Measurements from ENCODE around the gene MESD. TPM values are rescaled to one million over a fixed set of nuclear protein-coding genes. Genes with fewer than 3 reads are reported as not detected.

MESD gene
- total RNA-seq, 4 donors from 2014 or later: 5.5 to 7.9 (median 6.6) TPM

GRCh38 chr15:81029414-81030300 is 40.0 kb upstream of the MESD start:
- ATAC-seq (no peak), DNase-seq (no peak)
- Histone ChIP-seq H3K4me3 (no peak overlapping the region), H3K9me3 (no peaks in the 10 kb centered on the region), H3K36me3 (no peaks in the 10 kb centered on the region), H3K27me3 (no peaks in the 10 kb centered on the region), H3K27ac (no peak overlapping the region), H3K4me1 (peaks cover 2 to 4% of the 10 kb centered on the region in 2 donors)
- intact Hi-C loops (cut with DNase I; ENCODE audit: low total_unique reads) (no loop called here), in situ Hi-C loops (cut with MboI; ENCODE audit: low sequenced_read_pairs in 4 of 4) (no loop called here)
- TF ChIP-seq POLR2A (IDR thresholded peaks at IDR 0.05) (no peak), CTCF (IDR thresholded peaks at IDR 0.05 in 4 of 5, conservative IDR thresholded peaks at IDR 0.05 in 1 of 5) (no peak)

GRCh38 chr15:81026836-81027599 is 37.4 kb upstream of the MESD start:
- intact Hi-C loops (cut with DNase I; ENCODE audit: low total_unique reads): no loop called here
- H3K4me1 ChIP-seq: peaks cover 10 to 11% of the 10 kb centered on the region in 2 donors
- ATAC-seq: no peak

GRCh38 chr15:81025721-81026370 is 36.2 kb upstream of the MESD start:
- intact Hi-C loops (cut with DNase I; ENCODE audit: low total_unique reads) (no loop called here), in situ Hi-C loops (cut with MboI; ENCODE audit: low sequenced_read_pairs in 4 of 4) (no loop called here)
- no peak overlapping the region for H3K4me3 ChIP-seq
- no peaks in the 10 kb centered on the region for H3K27me3 ChIP-seq
- TF ChIP-seq POLR2A (IDR thresholded peaks at IDR 0.05) (no peak), CTCF (IDR thresholded peaks at IDR 0.05 in 4 of 5, conservative IDR thresholded peaks at IDR 0.05 in 1 of 5) (no peak)
- H3K9me3 ChIP-seq: no peaks in the 10 kb centered on the region
- DNase-seq (no peak), ATAC-seq (no peak)
- H3K4me1 ChIP-seq: peaks cover 10 to 11% of the 10 kb centered on the region in 2 donors
- H3K36me3 ChIP-seq: no peaks in the 10 kb centered on the region
- H3K27ac ChIP-seq: no peak overlapping the region

More at GRCh38 chr15:81026836-81027599, 37.4 kb upstream of the MESD start:
- Histone ChIP-seq H3K27ac (no peak overlapping the region), H3K9me3 (no peaks in the 10 kb centered on the region), H3K27me3 (no peaks in the 10 kb centered on the region), H3K4me3 (no peak overlapping the region), H3K36me3 (no peaks in the 10 kb centered on the region)
- no peak for TF ChIP-seq CTCF (IDR thresholded peaks at IDR 0.05 in 4 of 5, conservative IDR thresholded peaks at IDR 0.05 in 1 of 5)
- no peak for TF ChIP-seq POLR2A (IDR thresholded peaks at IDR 0.05)
- DNase-seq: no peak
- in situ Hi-C loops (cut with MboI; ENCODE audit: low sequenced_read_pairs in 4 of 4): no loop called here

- ATAC-seq (no peak), DNase-seq (no peak)
- TF ChIP-seq CTCF (IDR thresholded peaks at IDR 0.05 in 4 of 5, conservative IDR thresholded peaks at IDR 0.05 in 1 of 5) (no peak), POLR2A (IDR thresholded peaks at IDR 0.05) (no peak)
- Histone ChIP-seq H3K4me3 (no peak overlapping the region), H3K36me3 (no peaks in the 10 kb centered on the region), H3K9me3 (no peaks in the 10 kb centered on the region), H3K4me1 (peaks cover 10 to 11% of the 10 kb centered on the region in 2 donors), H3K27ac (no peak overlapping the region), H3K27me3 (no peaks in the 10 kb centered on the region)
- in situ Hi-C loops (cut with MboI; ENCODE audit: low sequenced_read_pairs in 4 of 4) (no loop called here), intact Hi-C loops (cut with DNase I; ENCODE audit: low total_unique reads) (no loop called here)
These were observed 35.3 kb upstream of the MESD start for GRCh38 chr15:81024936-81025335.

Measured in gastrocnemius medialis (tissue), 4 donors.